HG03159 (cell line): Measurements from ENCODE around the gene LIX1L.
"Not testable (repeated sequence)": the region's sequence is repeated elsewhere in the genome, so short reads cannot be mapped to it uniquely, and the experiment has no call there.

ENCODE experiments used
- ATAC-seq: cut with Tn5 transposase; IDR thresholded peaks from one replicate; pipeline ENCODE4 v1.9.1; 2021; ENCODE audit warnings: mild to moderate bottlenecking, moderate library complexity; ENCODE audit not compliant: unreplicated experiment

LIX1L gene

GRCh38 chr1:145937436-145937835, 20.4 kb downstream of the LIX1L start:
- no peak for ATAC-seq

GRCh38 chr1:145936247-145936646, 21.6 kb downstream of the LIX1L start:
- ATAC-seq = no peak

- ATAC-seq = no peak
Measured at GRCh38 chr1:145935708-145936107, 22.1 kb downstream of the LIX1L start.

- ATAC-seq = not testable (repeated sequence)
Measured at GRCh38 chr1:145932522-145933009, 25.3 kb downstream of the LIX1L start.

GRCh38 chr1:145927916-145928643, 29.7 kb downstream of the LIX1L start:
- no peak for ATAC-seq

DNA sequence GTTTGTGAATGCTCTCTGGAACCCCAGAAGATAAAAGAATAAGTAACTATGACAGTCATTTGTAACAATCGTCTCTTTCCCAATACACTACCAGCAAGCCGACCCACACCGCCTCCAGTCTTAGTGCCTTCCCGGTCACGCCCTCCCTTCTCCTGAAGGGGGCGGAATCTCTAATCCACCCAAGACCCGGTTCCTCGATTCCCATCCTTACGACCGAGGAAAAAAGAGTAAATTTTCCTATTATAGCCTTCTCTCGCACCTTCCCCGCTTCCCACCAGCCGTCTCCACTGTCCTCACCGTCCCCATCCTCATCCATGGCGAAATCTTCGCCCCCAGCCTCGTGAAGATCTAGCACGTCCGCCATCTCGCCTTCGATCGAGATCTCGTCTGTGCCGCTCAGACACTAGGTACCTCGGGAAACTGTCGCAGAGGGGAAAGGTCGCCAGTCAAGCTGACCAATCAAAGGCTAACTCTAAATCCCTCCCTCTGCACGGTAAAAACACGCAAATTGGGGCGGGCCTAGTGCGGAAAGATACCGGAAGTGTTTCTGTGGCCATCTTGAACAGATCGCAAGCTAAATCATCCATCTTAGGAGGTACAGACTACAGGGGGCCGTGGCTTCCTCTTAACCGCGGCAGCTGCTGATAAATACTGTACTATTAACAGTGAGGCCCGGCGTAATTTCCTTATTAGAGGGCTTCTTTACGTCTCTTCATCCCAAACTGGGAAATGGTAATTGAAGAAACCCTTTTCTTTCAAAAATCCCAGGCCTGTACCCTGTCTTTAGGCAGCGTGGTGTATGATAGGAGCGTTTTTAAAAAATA, 30.5 kb downstream of the LIX1L start, which contains the start of gene RBM8A:
Gene RBM8A, minus strand, starts transcription at position 422 of the 824 bp plus-strand sequence. Its CDS starts 58 bp downstream, at position 364.
- peak; percentile 95 for ATAC-seq

GRCh38 chr1:145926686-145927062, 31.1 kb downstream of the LIX1L start:
- peak; percentile 10 for ATAC-seq

DNA sequence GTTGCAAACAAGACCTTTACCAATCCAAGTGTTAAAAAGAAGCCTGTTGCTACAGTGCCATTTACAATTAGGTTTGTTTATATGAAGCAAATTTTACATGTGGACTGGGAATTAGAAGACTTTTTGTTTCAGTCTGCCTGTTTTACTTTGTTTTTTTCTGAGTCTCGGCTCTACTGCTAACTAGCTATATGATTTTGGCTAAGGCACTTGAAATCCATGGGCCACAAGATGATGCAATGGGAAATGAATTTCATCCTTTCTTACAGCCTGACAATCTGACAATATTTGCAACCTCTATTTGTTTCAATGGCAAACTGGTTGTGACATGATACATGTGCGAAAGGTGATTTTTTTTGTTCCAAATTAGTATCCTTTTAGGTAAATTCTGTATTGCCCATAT, 35.6 kb downstream of the LIX1L start:
- no peak for ATAC-seq

- ATAC-seq = not testable (repeated sequence)
Measured at GRCh38 chr1:145920297-145920696, 37.5 kb downstream of the LIX1L start.

- no peak for ATAC-seq
Measured at GRCh38 chr1:145918992-145919939, 38.6 kb downstream of the LIX1L start.

- peak; percentile 82 for ATAC-seq
Measured at GRCh38 chr1:145918144-145918991, 39.4 kb downstream of the LIX1L start, which contains the start of gene PEX11B. Gene PEX11B, minus strand, starts transcription at chr1:145918717. Its CDS starts 29 bp downstream, at chr1:145918688.

DNA sequence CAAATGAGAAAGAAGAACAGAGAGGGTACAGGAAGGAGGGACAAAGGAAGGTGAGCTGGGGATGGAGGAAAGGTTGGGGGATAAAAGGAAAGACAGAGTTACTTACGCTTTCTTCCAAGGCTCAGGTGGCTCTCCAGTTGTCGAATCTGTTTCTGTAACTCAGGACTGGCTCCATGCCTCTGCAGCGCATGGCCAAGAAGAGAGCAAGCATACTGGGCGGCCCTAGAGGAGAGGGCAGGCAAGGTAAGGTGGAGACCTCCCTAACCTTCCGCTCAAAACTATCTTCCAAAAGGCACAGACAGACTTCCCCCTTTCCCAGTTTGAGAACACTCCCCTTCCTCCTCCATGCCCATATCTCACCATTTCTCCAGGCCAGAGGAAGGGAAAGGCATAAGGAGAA, 40.2 kb downstream of the LIX1L start:
- no peak for ATAC-seq

DNA sequence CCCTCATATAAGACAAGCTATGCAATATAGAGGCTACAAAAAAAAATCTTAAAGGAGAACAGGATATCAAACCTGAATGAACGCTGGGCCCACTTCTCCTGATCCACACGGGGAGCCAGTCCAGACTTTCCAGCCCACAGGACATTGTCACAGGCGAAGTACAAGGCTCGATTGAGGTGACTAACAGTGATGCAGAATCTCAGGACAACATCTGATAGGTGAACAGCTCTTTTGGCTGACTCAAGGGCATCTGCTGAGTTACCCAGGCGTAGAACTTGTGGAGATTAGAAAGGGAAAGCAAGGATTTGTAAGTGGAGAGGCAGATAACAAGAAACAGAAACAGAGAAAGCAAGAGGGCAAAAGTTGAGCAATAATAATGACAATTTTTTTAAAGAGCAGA, 41.1 kb downstream of the LIX1L start:
- no peak for ATAC-seq

- ATAC-seq = no peak
Measured at GRCh38 chr1:145912128-145912641, 45.6 kb downstream of the LIX1L start.

DNA sequence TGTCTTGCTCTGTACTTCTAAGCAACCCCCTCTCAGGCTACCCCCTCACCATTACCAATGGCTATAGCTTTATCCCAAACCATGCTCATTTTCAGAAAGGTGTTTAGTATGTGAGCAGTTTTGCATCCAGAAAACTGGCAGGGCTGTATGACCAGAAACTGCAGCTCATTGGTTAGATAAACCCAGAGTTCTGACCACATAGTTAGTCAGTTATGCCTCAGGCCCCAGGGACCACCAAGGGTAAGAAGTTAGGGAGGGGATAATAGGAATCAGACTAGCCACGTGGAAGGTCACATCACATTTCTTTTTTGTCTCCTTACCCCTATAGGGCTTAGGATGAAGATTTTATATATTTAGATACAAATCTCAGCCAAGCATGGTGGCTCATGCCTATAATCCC, 49.2 kb downstream of the LIX1L start:
- no peak for ATAC-seq

- ATAC-seq = no peak
Measured at GRCh38 chr1:145906954-145907753, 50.7 kb downstream of the LIX1L start.

GRCh38 chr1:145901312-145902021, 56.4 kb downstream of the LIX1L start:
- ATAC-seq = no peak

DNA sequence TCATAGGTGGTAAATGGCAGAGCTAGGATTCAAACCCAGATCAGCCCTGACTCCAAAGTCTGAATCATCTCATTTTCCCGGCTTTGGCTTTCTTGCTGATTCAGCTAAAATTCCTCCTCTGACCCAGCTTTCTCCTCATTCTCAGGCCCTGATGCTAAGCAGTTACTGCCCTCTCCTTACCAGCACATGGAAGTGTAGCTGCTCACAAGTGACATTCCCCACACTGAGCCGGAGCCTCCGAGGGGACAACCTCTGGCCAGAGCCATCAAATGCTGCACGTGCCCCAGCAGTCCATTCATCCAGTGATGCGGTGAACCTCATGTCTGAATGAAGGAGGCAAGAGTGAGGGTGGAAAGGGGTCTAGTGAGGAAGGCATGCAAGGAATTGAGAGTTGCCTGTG, 59.1 kb downstream of the LIX1L start:
- no peak for ATAC-seq
